Uterus (tissue), 2 donors: Measurements from ENCODE around the gene TCN2.

Experiments
- POLR2A ChIP-seq, 2 donors: fragments of 450-650 bp; IDR thresholded peaks; one replicate each; pipeline ENCODE4 v1.6.1; 2016; ENCODE audit warnings: antibody characterized with exemption in 2 of 2, mild to moderate bottlenecking in 1 of 2, moderate library complexity in 1 of 2
- TF ChIP-seq, protein P1 (sequence below), 4 experiments: fragments of 200-600 bp in 2 of 4; fragments of 450-650 bp in 2 of 4; sonication (generic) in 2 of 4; IDR thresholded peaks; one replicate each; pipeline ENCODE4 v1.5.1; 2016 to 2019; ENCODE audit warnings: antibody characterized with exemption in 4 of 4, mild to moderate bottlenecking in 2 of 4, moderate library complexity in 1 of 4

DNA sequence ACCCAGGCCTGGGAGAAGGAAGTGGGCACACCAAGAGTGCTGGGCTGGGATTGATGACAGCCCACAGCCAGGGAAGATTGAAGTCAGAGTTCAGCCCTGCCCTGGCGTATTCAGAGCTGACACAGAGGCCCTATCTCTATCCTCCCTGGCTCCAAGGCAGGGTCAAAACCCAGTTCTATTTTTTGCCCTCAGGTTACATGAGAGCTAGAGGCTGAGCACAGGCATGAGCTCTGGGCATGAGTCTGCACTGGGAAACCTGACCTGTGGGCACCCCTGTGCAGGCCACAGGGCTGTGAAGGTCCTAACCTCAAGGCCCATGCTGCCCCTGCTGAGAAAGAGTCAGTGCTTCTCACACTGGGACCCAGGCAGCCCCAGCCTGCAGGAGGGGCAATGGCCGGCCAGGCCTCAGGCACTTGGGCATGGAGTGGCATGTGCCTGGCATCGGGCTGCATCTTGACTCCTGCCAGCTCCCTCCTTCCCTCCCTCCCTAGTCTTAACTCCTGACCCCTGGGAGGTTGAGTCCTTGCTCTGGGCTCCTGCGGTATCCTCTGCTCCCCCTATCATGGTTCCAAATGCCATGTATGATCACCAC is 34.0 kb downstream of the TCN2 start:
- TF ChIP-seq, protein P1, sequence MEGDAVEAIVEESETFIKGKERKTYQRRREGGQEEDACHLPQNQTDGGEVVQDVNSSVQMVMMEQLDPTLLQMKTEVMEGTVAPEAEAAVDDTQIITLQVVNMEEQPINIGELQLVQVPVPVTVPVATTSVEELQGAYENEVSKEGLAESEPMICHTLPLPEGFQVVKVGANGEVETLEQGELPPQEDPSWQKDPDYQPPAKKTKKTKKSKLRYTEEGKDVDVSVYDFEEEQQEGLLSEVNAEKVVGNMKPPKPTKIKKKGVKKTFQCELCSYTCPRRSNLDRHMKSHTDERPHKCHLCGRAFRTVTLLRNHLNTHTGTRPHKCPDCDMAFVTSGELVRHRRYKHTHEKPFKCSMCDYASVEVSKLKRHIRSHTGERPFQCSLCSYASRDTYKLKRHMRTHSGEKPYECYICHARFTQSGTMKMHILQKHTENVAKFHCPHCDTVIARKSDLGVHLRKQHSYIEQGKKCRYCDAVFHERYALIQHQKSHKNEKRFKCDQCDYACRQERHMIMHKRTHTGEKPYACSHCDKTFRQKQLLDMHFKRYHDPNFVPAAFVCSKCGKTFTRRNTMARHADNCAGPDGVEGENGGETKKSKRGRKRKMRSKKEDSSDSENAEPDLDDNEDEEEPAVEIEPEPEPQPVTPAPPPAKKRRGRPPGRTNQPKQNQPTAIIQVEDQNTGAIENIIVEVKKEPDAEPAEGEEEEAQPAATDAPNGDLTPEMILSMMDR (IDR thresholded peaks at IDR 0.05) = no peak
- TF ChIP-seq POLR2A (IDR thresholded peaks at IDR 0.05) = no peak
